ENCODE results near the gene JARID2. TPM values are rescaled to one million over a fixed set of nuclear protein-coding genes. Genes with fewer than 3 reads are reported as not detected.

Gene JARID2
- total RNA-seq, result 48.7 and 49.5 TPM in 2 replicates

DNA sequence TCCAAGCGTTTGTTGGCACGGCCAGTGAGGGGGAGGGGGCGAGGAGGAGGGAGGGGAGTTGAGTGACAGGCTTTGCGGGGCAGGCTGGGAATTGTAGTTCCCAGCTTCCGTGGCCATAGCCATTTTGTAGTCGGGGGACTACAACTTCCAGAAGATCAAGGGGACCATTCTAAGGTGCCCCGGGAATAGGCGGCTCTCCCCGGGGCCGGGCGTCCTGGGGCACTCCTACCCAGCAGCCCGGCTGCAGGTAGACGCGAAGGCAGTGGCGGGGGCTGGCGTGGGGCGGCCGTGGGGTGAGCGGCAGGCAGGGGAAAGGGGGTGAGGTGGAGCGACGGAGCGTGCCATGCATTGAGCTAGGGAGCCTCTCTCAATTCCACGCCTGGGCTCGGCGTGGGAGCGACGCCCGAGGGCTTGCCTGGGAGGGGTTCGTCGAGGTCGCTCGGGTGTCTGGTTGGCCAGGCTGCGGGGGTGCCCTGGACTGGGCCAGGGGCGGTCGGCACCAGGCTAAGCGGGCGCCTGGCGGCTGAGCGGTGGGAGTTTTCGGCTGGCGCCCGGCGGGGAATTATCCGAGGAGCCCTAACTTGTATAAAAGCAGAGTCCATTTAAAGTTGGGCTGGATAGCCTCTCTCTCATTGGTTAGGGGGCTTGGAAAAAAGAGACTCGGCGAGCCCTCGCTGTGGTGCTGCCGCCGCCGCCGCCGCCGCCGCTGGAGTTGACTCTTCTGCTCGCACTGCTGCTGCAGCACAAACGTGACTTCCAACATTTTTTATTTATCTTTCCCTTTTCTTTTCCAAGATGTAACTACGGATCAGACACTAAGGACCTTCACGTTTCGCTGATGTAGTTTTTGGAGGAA, at the start of gene JARID2:
Gene JARID2 (plus strand): TSS at position 709 of the 856 bp plus-strand sequence. CDS start 471 bp downstream, outside the sequence.
- peaks cover 28% of the 10 kb centered on the region for H3K4me1 Mint-ChIP-seq

DNA sequence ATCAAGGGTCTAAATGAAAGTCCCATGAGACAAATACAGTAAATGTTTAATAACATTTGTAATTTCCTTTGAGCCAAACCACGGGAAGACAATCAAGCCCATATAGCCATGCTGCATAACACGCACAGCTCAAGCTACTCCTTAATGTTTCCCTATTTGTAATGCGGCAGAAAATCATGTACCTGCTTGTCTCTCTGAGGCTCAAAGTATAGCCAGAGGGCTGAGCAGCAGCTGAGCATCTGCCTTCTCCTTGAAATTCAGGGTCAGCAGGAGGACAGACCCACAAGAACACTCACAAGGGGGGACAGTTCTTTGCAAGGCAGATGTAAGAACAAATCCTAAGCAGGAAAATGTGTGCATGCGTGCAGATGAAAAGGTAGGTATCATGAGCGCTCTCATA, 45.8 kb upstream of the JARID2 start:
- H3K4me1 Mint-ChIP-seq, result peaks cover 2% of the 10 kb centered on the region
- no peak for DNase-seq
- intact Hi-C loops (cut with micrococcal nuclease), result no loop called here
- H3K27me3 Mint-ChIP-seq, result no peaks in the 10 kb centered on the region
- no peak overlapping the region for H3K4me3 Mint-ChIP-seq
- no peak overlapping the region for H3K27ac Mint-ChIP-seq
- H3K36me3 Mint-ChIP-seq (ENCODE audit: low read depth), result no peaks in the 10 kb centered on the region
- H3K9me3 Mint-ChIP-seq, result no peaks in the 10 kb centered on the region

More for the DNA sequence above, at the start of gene JARID2:
- Mint-ChIP-seq H3K27ac (peak within 1 kb of the TSS; percentile 95), H3K9me3 (no peaks in the 10 kb centered on the region), H3K27me3 (peaks cover 2% of the 10 kb centered on the region), H3K36me3 (ENCODE audit: low read depth) (peaks cover 30% of the 10 kb centered on the region), H3K4me3 (peak within 1 kb of the TSS; percentile 99)
- peak; percentile 98 for DNase-seq
- intact Hi-C loops (cut with micrococcal nuclease), result loop anchor here (1.0 to 10.0 kb wide), 13 partner anchors 113 to 1034 kb away; no protein-coding TSS in a partner anchor

- Mint-ChIP-seq H3K27me3 (no peaks in the 10 kb centered on the region), H3K27ac (no peak overlapping the region), H3K4me1 (peaks cover 7% of the 10 kb centered on the region), H3K4me3 (no peak overlapping the region), H3K9me3 (no peaks in the 10 kb centered on the region), H3K36me3 (ENCODE audit: low read depth) (no peaks in the 10 kb centered on the region)
- intact Hi-C loops (cut with micrococcal nuclease), result no loop called here
- DNase-seq, result no peak
Measured at GRCh38 chr6:15205321-15205720, 40.5 kb upstream of the JARID2 start.

- intact Hi-C loops (cut with micrococcal nuclease), result no loop called here
- no peak for DNase-seq
- no peak overlapping the region for H3K4me3 Mint-ChIP-seq
Measured at GRCh38 chr6:15206887-15207286, 39.0 kb upstream of the JARID2 start.

GRCh38 chr6:15207923-15208322, 37.9 kb upstream of the JARID2 start:
- Mint-ChIP-seq H3K9me3 (peaks cover 4% of the 10 kb centered on the region), H3K4me3 (no peak overlapping the region), H3K36me3 (ENCODE audit: low read depth) (no peaks in the 10 kb centered on the region), H3K27me3 (no peaks in the 10 kb centered on the region), H3K4me1 (peaks cover 7% of the 10 kb centered on the region), H3K27ac (no peak overlapping the region)
- DNase-seq, result no peak
- intact Hi-C loops (cut with micrococcal nuclease), result no loop called here

More at GRCh38 chr6:15206887-15207286, 39.0 kb upstream of the JARID2 start:
- Mint-ChIP-seq H3K27ac (no peak overlapping the region), H3K4me1 (peaks cover 7% of the 10 kb centered on the region), H3K27me3 (no peaks in the 10 kb centered on the region), H3K36me3 (ENCODE audit: low read depth) (no peaks in the 10 kb centered on the region), H3K9me3 (peaks cover 4% of the 10 kb centered on the region)

- intact Hi-C loops (cut with micrococcal nuclease), result no loop called here
- Mint-ChIP-seq H3K9me3 (peaks cover 4% of the 10 kb centered on the region), H3K27me3 (no peaks in the 10 kb centered on the region), H3K4me3 (no peak overlapping the region), H3K4me1 (no peaks in the 10 kb centered on the region), H3K27ac (no peak overlapping the region), H3K36me3 (ENCODE audit: low read depth) (no peaks in the 10 kb centered on the region)
- no peak for DNase-seq
Measured at GRCh38 chr6:15213838-15214400, 31.9 kb upstream of the JARID2 start.

DNA sequence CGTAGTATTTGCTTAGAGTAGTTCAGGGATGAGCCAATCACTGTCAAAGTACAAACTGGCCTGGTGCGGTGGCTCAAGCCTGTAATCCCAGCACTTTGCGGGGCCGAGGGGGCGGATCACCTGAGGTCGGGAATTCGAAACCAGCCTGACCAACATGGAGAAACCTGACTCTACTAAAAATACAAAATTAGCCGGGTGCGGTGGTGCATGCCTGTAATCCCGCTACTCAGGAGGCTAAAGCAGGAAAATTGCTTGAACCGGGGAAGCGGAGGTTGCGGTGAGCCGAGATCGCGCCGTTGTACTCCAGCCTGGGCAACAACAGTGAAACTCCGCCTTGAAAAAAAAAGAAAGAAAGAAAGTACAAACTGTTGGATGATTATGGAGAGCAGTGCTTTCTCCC, 27.5 kb upstream of the JARID2 start:
- Mint-ChIP-seq H3K27me3 (no peaks in the 10 kb centered on the region), H3K9me3 (no peaks in the 10 kb centered on the region), H3K27ac (no peak overlapping the region), H3K4me3 (no peak overlapping the region), H3K4me1 (no peaks in the 10 kb centered on the region), H3K36me3 (ENCODE audit: low read depth) (no peaks in the 10 kb centered on the region)
- no peak for DNase-seq
- intact Hi-C loops (cut with micrococcal nuclease), result no loop called here

- no peak for DNase-seq
- no peaks in the 10 kb centered on the region for H3K36me3 Mint-ChIP-seq (ENCODE audit: low read depth)
- H3K4me1 Mint-ChIP-seq, result peaks cover 2% of the 10 kb centered on the region
- peaks cover 3% of the 10 kb centered on the region for H3K27me3 Mint-ChIP-seq
- H3K27ac Mint-ChIP-seq, result no peak overlapping the region
- intact Hi-C loops (cut with micrococcal nuclease), result no loop called here
- H3K9me3 Mint-ChIP-seq, result no peaks in the 10 kb centered on the region
- H3K4me3 Mint-ChIP-seq, result no peak overlapping the region
Measured at GRCh38 chr6:15220062-15220461, 25.8 kb upstream of the JARID2 start.

GRCh38 chr6:15227827-15228318, 18.0 kb upstream of the JARID2 start:
- Mint-ChIP-seq H3K9me3 (no peaks in the 10 kb centered on the region), H3K27ac (no peak overlapping the region), H3K27me3 (peaks cover 3% of the 10 kb centered on the region), H3K4me1 (peaks cover 2% of the 10 kb centered on the region), H3K4me3 (no peak overlapping the region), H3K36me3 (ENCODE audit: low read depth) (no peaks in the 10 kb centered on the region)
- no peak for DNase-seq
- intact Hi-C loops (cut with micrococcal nuclease), result no loop called here

DNA sequence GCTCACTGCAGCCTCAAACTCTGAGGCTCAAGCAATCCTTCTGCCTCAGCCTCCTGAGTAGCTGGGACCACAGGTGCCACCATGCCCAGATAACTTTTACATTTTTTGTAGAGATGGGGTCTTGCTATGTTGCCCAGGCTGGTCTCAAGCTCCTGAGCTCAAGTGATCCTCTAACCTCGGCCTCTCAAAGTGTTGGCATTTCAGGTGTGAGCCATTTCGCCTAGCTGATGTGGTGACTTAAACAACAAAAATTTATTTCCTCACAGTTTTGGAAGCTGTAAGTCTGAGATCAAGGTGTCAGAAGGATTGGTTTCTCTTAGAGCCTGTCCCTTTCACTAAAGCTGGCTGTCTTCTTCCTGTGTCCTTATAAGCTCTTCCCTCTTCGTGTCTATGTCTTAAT, 15.0 kb upstream of the JARID2 start:
- H3K27me3 Mint-ChIP-seq, result no peaks in the 10 kb centered on the region
- no peak overlapping the region for H3K27ac Mint-ChIP-seq
- no peaks in the 10 kb centered on the region for H3K36me3 Mint-ChIP-seq (ENCODE audit: low read depth)
- no peak for DNase-seq
- H3K4me1 Mint-ChIP-seq, result no peaks in the 10 kb centered on the region
- intact Hi-C loops (cut with micrococcal nuclease), result no loop called here
- no peaks in the 10 kb centered on the region for H3K9me3 Mint-ChIP-seq
- no peak overlapping the region for H3K4me3 Mint-ChIP-seq

- H3K4me1 Mint-ChIP-seq, result no peaks in the 10 kb centered on the region
- H3K9me3 Mint-ChIP-seq, result no peaks in the 10 kb centered on the region
- intact Hi-C loops (cut with micrococcal nuclease), result no loop called here
- H3K27ac Mint-ChIP-seq, result no peak overlapping the region
- H3K27me3 Mint-ChIP-seq, result no peaks in the 10 kb centered on the region
- no peaks in the 10 kb centered on the region for H3K36me3 Mint-ChIP-seq (ENCODE audit: low read depth)
- DNase-seq, result no peak
- H3K4me3 Mint-ChIP-seq, result no peak overlapping the region
Measured at GRCh38 chr6:15232836-15233510, 12.9 kb upstream of the JARID2 start.

DNA sequence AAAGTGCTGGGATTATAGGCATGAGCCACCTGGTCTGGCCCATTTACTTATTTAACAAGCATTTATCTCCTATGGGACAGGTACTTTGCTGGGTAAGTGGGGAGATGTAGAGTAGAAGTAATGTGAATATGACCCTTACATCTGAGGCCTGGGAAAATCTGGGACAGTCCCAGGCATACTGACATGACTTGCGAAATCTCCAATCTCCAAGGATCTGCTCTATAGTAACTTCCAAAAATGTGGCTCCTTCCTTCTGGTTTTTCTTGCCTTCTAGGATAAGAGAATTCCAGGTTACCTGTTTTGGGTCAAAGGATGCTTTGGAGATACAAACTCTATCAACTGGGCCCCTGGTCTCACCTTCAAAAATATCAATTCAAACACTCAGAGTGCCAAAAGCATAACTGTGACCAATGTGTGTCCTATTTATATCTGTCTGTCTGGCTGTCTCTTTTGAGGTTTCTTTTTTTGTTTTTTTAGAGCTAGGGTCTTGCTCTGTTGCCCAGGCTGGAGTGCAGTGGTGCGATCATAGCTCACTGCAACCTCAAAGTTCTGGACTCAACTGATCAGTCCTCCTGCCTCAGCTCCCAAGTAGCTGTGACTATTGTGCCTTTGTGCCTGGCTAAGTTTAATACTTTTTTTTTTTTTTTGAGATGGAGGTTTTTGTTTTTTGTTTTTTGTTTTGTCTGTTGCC, 11.7 kb upstream of the JARID2 start:
- Mint-ChIP-seq H3K9me3 (no peaks in the 10 kb centered on the region), H3K27ac (no peak overlapping the region), H3K36me3 (ENCODE audit: low read depth) (no peaks in the 10 kb centered on the region), H3K4me3 (no peak overlapping the region), H3K4me1 (peaks cover 2% of the 10 kb centered on the region), H3K27me3 (no peaks in the 10 kb centered on the region)
- intact Hi-C loops (cut with micrococcal nuclease), result no loop called here
- no peak for DNase-seq

DNA sequence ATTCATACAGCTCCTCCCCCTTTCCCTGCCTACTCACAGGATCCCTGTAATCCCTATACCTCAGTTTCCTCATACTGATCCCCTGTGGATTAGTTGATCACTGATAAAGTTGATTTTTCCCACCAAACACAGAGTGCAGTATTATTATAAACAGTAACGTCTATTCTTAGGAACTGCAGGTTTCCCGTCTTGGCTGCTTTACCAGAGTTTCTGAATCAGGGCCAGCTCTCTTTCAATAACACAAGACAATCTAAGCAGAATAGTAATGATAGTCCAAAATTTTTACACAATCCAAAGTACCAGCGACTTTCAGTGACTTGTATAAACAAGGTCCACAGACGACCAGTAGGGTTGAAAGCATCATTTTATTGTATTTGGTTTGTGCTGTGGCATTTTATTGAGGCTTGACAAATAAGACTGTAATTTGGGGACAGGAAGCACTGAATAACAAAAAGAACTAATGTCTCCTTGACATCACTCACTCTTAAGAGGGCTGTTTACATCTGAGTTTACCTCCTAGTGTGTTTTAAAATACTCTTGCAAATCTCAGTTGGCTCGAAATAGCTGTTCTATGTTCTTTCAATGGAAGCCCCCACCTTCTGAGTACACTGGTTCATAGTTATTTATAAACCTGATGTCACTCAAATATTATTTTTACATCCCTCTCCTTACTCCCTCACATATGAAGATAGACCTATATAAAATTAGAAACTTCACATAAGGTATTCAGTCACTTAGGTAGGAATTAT, 6.1 kb upstream of the JARID2 start:
- no peak for DNase-seq
- Mint-ChIP-seq H3K4me1 (peaks cover 8% of the 10 kb centered on the region), H3K27ac (no peak overlapping the region), H3K27me3 (no peaks in the 10 kb centered on the region), H3K9me3 (no peaks in the 10 kb centered on the region), H3K36me3 (ENCODE audit: low read depth) (no peaks in the 10 kb centered on the region), H3K4me3 (no peak overlapping the region)
- intact Hi-C loops (cut with micrococcal nuclease), result loop anchor here (10.0 kb wide), 1 partner anchor 965 kb away; no protein-coding TSS in a partner anchor

Measured in activated CD4-positive, alpha-beta T cell treated with anti-CD3 and anti-CD28 coated beads, Interleukin-2, amount 10 ng/mL, durations not matched to agents 24 days and 14 days (primary cell).